ENCODE data around the gene ASCC1. TPM values are rescaled to one million over a fixed set of nuclear protein-coding genes. Genes with fewer than 3 reads are reported as not detected.
A peak's percentile ranks its signal among the peaks of the same experiment; 100 is the strongest.

The ASCC1 gene
- total RNA-seq, 1 donor from 2014 or later, result 21.2 TPM

DNA sequence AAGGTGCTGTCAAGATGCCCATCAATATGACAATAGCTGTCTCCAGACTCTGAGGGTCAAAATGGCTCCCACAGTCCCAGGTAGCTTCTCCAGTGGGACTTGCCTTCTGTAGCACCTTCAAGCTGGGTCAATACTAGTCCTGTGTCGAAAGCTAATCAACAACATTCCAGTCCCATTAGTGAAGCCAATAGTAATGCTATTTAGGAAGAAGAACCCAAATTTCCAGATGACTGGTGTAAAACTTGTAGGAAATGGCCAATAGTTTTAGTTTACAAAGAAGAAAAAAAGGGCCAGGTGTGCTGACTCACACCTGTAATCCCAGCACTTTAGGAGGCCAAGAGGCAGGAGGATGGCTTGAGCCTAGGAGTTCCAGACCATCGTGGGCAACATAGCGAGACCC lies 125.8 kb downstream of the ASCC1 start:
- DNase-seq (ENCODE audit: low spot score), result no peak
- intact Hi-C loops (cut with DNase I), result no loop called here

DNA sequence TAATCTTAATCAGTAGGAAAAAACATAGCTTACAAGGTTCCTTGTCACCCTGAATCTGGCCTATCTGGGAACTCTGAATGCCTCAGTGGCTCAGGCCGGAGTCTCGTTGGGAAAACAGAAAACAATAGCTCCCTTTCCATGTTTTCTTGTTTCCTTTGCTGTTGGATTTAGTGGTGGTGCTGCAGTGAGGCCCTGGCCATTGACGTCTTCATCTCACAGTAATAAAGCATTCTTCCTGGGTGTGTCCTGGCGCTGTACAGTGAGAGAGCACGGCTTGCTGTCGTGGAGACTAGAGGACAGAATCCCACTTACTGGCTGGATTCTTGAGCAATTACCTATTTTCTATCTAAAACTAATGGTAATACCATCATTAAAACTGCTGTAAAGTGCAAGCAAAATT lies 126.5 kb downstream of the ASCC1 start:
- no peak for DNase-seq (ENCODE audit: low spot score)
- intact Hi-C loops (cut with DNase I), result no loop called here

DNA sequence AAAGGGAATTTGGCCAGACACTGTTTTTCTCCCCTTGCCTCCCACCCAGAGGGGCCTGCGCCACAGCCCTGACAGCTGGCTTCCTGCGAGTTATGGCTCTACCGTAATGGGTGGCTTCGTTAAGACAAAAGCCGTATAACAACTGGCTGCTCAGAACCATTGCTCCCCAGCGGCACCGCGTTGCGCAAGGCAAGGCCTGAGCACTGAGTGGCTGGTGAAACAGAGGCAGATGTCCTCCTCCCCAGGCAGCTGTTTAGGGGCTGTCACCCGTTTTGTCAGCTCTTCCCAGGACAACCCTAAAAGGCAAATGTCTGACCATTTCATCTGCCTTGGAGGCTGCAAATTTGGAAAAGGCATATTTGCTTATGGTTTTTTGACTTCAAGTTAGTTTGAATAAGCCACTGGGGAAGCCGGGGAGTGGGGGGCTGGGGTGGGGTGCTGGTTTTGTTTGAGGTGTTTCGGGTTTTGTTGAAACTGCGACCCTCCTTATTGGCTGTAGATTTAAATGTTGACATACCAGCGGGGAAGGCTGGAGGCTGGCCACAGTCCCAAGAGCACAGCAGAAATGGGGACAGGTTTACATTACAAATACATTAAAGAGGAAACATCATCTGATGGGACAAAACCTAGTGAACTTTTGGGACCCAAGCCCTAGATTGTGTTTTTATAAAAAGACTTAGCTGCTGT lies 127.0 kb downstream of the ASCC1 start:
- intact Hi-C loops (cut with DNase I), result no loop called here
- DNase-seq (ENCODE audit: low spot score), result no peak

DNA sequence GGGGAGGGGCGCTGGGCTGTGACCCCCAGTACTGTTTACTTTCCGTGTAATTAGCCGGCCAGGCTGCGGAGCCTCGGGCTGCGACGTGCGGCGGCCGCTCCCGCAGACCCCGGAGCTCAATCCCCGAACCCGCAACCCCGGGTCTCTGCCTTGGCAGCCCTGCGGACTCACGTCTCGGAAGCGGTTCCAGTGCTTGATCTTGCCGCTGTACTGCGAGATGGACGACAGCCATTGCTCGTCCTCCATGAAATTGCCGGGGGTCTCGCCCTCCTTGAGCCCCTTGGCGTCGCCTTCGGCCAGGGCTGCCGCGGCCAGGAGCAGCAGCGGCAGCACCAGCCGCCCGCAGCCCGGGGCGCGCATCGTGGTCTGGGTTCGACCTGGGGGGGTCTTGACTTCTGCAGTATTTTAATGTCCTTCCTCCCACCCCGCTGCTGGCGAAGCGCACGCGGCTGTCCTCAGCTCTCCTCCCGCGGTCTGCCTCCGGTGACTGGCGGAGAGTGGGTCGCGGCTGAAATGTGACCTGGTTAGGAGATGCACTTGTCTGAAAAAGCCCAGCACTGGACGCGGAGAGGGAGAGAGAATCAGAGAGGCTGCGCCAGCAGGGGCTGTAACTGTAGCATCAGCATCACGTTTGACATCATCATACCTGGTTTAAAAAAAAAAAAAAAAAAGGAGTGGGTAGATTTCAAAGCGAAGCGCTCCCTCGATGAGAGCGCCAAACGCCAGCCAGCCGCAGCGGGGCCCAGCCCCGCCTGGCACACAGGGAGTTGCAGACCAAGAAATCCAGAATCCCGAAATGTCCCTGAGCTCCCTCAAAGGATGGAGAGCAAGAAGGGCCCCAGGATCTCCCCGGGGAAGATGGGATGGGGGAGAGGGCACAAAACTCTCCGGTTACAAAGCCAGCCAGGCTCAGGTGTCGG lies 127.8 kb downstream of the ASCC1 start, which contains the start of gene SPOCK2:
Gene SPOCK2, minus strand, starts transcription at position 583 of the 920 bp plus-strand sequence. Its CDS starts 223 bp downstream, at position 360.
- no peak for DNase-seq (ENCODE audit: low spot score)
- intact Hi-C loops (cut with DNase I), result no loop called here

DNA sequence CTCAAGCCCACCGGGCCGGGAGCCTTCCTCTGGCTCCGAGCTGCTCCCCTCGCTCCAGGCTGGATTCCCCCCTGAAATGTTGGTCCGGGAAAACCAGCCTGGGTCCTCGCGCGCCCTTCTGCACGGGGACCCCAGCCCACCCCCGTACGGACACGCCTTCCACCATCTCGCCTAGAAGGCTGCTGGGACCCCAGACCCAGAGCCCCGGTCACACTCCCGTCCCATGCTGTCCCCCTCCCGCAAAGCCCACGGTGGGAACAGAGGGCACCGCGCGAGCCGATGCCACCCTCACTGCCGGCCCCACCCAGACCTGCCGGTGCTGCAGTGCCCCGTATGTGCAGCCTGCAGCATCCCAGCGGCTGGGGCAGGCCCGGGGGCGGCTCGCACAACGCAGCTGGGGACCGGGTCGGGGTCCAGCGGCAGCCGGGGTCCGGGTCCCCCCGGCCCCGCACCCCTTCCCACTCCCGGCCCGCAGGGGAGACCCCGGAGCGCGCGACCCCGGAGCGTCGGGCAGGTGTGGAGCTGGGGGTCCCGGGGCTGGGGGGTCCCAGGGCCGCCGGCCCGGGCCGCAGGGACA lies 128.6 kb downstream of the ASCC1 start:
- intact Hi-C loops (cut with DNase I), result no loop called here
- peak; percentile 70 for DNase-seq (ENCODE audit: low spot score)

DNA sequence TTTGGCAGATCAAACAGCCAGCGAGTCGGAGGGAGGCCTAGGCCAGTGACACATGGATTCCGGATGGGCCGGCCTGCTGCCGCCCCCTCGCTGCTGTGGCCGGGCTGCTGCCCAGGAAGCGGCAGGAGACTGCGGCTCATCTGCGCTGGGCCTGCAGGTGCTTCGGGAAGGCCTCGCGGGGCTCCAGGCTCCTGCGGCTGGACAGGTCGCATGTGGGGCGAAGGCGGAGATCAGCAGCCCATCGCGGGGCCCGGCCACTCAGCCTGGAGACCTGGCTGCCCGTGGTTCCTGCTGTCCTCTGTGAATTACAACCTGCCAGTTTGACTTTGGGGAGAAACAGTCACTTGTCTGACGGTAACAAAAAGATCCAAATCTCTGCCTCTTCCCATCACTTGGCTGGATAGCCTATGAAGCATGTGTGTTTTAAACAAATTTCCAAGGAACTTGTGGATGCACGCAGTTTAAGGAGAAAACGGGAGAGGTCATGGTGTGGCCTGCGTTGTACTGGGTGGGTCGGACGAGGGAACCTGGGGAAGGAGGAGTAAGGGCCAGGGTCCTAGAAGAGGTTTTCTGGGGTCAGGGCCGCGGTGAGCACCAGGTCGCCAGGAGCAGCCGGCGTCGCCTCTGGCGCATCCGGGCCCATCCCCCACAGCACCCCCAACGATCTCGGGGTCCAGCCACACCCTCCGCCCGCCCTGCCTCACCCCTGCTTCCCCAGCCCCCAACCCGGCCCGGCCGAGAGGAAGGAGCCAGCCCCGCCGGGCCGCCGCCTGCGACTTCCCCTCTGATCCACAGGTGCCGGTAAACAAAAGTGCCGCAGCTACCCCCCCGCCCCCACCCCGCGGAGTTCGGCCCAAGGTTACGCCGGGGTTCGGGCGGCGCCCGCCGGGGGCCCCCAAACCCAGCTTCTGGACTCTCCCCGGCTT lies 129.3 kb downstream of the ASCC1 start:
- DNase-seq (ENCODE audit: low spot score), result peak; percentile 82
- intact Hi-C loops (cut with DNase I), result no loop called here

DNA sequence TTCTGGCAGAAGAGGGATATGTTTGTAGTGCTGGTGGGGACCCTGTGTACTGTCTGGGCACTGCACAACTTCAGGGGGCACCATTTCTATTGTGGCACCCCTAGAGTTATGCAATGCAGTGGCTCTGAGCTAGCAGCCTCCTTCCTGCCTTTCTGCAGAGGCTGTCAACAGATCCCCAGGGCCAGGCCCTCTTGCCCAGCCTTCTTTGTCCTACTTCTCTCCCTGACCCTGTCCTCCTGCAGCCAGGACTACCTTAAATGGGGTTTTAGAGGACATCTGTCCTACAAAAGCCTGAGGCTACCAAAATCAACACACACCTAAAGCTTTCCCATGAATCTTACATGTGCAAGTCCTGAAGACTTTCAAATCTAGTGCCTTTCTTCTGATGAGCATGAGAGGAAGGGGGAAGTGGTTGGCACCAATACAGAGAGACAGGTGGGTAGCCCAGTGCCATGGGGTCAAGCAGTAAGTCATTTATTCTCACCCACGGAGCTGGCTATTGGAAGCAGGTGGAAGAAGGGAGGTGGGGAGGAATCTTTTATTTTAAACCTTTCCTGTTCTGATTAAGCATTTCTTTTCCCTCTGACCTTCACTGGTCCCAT lies 130.1 kb downstream of the ASCC1 start:
- intact Hi-C loops (cut with DNase I), result no loop called here
- peak; percentile 60 for DNase-seq (ENCODE audit: low spot score)

DNA sequence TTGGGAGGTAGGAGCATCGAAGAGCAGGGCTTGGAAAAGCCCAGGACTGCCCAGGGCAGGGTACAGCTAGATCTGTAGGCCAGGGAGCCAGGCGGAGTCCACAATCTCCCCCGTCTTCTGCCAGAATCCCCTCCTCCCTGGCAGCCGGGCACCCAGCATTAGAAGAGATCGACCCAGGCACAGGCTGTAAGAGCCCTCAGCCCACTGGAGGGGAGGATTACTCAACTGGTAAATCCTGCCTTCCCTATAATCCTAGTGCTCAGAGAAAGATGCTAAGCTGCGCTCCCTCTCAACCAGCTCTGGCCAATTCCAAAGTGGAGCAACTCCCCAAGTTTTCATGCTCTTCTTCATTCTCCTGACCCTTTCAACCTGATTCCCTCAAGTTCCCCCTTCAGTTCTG lies 130.9 kb downstream of the ASCC1 start:
- intact Hi-C loops (cut with DNase I), result no loop called here

DNA sequence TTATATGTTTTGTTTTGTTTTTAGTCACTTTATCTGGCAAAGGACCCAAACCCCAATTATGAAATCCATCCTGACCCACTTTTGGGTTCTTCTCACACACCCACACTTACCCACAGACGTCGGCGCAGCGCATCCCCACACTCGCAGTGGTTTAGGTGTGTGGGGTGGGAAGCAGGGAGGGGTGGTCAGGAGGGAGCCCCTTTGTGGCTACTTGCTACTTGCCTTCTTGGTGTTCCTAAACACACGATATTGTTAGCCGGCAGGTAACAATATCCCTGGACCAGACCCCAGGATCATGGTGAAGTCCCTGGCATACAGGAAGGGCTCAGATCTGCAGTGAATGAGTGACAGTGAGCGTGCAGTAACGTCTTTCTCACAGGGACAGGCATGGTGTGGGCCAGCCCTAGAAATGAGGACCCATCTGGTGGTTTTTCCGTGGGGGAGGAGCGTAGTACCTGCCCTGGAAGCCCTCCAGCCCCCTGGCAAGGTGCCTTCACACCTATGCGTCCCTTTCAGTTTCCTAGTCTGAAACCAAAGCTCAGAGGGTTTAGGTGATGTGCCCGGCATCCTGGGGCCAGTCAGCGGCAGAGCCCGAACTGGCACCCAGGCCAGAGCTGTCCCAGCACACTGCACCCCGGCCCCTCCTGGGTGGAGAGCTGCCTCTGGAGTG lies 132.2 kb downstream of the ASCC1 start:
- DNase-seq (ENCODE audit: low spot score), result peak; percentile 66
- intact Hi-C loops (cut with DNase I), result no loop called here

More for the DNA sequence above, 130.9 kb downstream of the ASCC1 start:
- no peak for DNase-seq (ENCODE audit: low spot score)

DNA sequence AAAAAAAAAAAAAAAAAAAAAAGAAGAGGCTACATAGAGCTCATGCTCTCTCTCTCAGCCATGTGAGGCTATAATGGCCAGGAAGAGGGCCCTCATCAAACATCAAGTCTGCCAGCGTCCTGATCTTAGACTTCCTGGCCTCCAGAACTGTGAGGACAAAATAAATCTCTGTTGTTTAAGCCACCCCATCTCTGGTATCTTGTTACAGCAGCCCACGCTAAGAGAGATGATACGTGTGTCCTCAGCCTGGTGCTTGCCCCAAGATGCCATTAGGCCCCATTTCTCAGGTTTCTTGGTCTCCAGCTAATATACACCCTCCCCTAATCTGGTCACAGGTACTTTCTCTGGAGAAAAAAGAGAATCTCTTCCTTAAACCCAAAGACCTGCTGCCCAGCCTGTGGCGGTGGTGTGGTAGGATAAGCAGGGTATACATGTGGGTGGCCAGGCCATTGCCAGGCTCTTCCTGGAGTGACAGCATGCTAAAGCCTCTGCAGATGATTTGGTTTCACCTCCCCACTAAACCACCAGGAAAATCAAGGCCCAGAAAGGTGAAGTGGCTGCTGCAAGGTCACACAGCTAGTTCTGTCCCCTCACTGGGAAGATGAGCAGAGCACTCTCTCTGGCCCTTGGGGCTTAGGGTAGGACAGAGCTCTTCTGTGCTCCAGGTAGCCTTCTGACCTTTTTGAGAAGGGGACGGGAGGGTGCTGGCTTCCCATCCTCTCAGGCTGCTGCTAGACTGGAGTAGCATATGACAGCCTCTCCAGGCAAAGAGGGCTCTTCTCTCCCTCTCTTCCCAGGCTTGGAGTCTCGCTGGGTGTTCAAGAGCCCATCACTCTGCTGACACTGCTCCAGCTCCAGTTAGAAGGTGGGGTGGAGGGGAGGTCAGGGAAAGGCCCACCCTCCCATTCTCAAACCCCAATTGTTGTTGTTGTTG lies 133.0 kb downstream of the ASCC1 start:
- intact Hi-C loops (cut with DNase I), result no loop called here
- peak; percentile 58 for DNase-seq (ENCODE audit: low spot score)

DNA sequence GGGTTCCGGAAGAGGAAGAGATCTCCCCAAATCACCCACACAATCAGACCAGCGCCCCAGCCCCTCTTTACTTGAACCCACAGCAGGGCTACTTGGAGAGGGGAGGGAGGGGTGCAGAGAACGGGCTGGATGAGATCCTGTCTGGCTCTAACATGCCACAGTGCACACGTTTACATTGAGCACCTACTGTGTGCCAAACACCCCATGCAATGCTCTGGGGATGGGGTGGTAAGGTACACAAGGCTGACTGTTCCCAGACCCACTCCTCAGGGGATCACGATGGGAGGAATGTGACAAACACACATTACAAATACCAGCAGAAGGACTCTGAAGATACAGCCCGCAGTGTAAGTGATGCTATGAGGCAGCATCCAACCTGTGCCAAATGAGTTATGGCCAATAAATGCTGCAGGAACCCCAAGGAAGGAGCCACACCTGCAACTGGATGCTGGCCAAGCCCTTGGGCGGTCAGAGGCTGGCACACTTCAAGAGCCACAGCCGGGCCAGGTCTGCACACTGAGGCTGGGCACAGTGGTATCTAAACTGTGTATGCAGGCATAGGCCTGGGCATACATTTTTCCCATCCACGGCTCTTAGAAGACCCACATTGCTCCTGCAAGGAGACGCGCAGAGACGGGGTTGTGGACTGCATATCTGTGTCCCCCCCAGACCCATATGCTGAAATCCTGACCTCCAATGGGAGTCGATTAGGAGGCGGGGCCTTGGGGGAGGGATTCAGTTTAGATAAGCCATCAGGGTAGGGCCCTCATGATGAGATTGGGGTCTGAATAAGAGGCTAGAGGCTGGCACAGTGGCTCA lies 134.1 kb downstream of the ASCC1 start:
- DNase-seq (ENCODE audit: low spot score), result peak; percentile 68

DNA sequence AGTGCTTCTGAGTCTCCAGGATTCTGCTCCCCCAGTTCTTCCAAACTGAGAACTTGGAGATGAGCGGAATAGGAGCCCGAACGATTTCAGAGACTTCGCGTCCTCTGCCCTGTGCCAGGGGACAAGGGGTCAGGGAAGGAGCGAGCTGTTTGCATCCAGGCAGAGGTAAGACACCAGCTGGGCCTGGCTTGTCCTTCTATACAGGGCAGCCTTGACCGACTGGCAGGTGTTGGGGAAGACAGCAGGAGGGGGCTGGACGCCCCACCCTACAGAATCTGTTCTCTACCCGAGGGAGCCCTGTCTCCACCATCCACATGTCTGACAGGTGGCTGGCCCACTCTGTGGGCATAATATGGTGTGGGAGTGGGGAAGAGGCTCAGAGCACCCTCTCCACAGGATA lies 134.9 kb downstream of the ASCC1 start:
- DNase-seq (ENCODE audit: low spot score), result no peak

More for the DNA sequence above, 134.1 kb downstream of the ASCC1 start:
- intact Hi-C loops (cut with DNase I), result no loop called here

DNA sequence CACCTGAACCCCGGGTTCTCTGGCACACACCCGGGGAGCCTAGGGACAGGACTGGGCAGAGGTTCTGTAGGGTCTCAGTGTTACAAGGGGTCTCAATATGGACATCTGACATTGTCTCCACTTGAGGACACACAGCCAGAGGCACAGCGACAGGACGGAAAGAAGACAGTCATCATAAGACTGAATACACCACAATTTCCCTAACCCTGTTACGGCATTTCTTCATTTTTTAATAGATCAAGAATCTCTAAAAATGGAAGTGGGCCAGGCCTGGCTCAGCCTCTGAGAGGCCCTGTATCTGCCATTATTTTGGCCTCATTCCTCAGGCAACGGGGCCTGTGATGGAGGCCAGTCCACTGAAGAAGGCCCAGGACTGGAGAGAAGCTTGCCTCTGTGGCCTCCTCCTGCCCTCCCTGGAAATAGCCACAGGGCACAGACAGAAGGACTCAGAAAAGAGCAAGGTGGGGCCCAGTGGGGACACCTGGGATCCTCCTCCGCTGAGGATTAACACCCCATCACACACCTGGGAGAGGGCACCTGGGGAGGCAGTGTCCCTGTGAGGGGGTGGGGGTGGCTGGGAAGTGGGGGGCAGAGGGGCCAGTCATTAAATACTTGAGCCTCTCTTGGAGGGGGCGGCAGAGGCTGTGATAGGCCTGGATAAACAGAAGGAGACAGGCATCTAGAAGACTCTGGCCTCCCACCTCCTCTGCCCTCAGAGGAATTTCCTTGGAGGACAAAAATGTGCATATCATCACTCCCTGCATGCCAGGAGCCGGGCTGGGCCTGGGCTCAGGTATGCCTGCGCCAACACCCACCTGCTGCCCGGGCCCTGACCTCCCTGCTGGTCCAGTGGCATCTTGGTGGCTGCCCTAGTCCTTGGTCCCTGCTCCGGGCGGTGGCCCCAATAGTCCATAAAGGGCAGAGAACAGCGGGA lies 135.8 kb downstream of the ASCC1 start:
- no peak for DNase-seq (ENCODE audit: low spot score)
- intact Hi-C loops (cut with DNase I), result no loop called here

More for the DNA sequence above, 134.9 kb downstream of the ASCC1 start:
- intact Hi-C loops (cut with DNase I), result no loop called here

DNA sequence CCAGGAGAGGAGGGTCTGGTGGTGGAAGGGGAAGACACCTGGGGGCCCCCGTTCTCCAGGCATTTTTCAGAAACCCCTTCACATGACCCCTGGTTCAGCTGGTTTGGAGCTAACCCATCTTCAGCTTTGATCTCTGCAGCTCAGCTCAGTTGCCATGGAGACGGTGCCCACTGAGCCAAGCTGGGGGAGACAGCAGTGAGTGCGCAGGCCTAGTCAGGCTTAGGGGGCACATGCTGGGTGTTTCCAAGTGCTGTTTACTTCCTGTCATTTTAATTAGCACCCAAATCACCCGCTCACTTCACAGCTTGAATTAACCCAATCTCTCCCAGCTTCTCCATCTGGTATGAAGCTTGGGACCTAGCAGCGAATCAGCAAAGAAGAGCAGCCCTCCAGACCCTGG lies 136.7 kb downstream of the ASCC1 start:
- DNase-seq (ENCODE audit: low spot score), result no peak
- intact Hi-C loops (cut with DNase I), result no loop called here

DNA sequence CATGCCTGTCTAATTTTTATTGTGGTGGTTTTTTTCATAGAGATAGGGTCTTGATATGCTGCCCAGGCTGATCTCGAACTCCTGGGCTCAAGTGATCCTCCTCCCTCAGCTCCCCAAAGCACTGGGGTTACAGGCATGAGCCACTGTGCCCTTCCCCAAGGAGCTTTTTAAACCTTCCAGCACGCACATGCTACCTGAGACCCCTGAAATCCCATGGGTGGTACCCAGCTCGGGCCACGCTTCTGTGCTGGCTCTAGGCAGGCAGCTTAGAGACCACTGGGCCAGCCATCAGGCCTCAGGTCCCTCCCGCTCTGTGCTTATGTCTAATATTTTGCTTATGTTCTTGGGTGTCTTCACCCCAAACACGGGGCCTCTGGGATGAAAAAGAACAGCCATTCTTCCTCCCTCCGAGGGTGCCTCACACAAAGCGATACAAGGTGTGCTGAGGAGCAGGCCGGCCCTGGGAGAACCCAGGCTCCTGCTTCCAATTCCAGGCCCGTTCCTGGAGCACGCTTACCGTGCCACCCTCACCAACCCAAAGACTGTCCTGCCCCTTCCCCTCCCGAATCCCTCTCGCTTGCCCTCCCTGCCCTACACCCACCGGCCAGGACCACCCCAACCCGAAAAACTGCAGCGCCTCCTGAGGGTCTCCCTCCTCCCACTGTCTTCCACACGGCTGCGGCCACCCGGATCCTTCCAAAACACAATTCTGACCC lies 138.6 kb downstream of the ASCC1 start:
- no peak for DNase-seq (ENCODE audit: low spot score)
- intact Hi-C loops (cut with DNase I), result no loop called here

Data from cardiac septum (tissue), 1 donor.